HK-2 (cell line): Measurements from ENCODE around the gene C2orf76.
A peak's percentile ranks its signal among the peaks of the same experiment; 100 is the strongest.
"Not testable (repeated sequence)": the region's sequence is repeated elsewhere in the genome, so short reads cannot be mapped to it uniquely, and the experiment has no call there.

Experiments used
- DNase-seq: peaks from one replicate; pipeline ENCODE4 v3.0.0-alpha.2; 2018; ENCODE audit not compliant: unreplicated experiment

C2orf76 gene

DNA sequence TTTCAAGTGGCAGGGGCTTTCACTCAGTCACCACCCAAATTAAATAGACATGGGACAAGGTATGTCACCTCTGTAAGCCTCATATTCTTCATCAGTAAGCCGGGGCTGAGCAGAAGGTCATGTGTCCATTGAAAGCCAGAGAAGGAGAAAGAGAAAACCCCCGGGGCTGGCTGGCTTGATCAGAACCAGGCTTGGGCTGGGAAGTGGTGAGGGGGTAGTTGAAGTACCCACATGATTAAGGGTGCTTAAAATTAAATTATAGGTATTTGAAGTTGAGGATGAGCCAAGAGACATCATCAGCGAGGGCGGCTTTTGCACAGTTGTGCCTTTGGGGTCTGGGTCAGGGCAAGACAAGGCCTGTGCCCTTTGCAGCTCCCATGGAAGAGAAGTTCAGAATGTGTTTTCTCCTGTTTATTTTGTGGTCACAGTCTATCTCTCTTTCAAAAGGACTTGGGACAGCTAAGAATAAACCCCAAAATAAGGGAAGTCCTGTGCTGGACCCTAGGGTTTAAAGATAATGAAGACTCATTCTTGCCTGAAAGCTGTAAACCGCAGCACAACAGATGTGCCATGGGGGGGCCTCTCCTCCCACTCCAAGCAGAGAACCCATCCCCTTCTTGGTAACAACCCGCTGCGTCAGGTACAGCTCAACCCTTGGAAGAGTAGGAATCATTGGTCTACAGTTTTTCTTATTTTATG lies 10.8 kb upstream of the C2orf76 start:
- DNase-seq, result no peak

DNA sequence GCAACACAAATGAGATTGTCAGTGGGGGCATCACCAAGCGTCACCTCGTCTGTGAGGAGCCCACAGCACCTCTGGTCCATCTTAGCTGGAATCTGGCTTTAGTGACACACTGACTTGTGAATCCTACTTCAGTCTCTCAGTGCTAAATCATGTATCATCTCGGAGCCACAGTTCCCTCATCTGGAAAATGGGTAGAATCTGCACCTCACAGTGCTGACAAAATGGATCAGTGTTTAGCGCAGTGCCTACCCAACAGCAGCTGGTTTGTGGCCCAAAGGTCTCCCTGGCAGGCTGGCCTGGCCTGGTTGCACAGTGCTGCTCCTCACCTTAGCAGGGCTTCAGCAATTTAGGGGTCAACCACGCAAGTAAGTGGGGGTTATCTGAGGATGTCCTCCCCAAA lies 10.2 kb upstream of the C2orf76 start:
- DNase-seq, result no peak

DNA sequence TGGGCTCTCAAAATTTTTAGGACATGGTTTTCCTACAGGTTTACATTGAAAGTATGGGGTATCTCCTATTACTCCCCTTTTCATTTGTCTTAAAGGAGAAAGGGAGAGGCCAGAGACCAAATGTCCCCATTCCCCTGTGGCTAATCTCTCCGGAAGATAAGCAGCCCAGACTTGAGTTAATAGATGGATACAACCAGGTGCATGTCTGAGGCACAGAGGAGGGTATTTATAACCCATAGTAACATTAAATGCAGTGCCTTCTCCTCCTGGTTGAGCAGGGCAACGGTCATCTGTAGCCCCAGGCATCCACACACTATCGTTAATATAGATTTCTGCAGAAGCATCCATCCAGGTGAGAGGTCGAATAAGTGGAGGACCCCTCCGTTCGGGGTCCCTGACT lies 9.8 kb upstream of the C2orf76 start:
- DNase-seq, result not testable (repeated sequence)

DNA sequence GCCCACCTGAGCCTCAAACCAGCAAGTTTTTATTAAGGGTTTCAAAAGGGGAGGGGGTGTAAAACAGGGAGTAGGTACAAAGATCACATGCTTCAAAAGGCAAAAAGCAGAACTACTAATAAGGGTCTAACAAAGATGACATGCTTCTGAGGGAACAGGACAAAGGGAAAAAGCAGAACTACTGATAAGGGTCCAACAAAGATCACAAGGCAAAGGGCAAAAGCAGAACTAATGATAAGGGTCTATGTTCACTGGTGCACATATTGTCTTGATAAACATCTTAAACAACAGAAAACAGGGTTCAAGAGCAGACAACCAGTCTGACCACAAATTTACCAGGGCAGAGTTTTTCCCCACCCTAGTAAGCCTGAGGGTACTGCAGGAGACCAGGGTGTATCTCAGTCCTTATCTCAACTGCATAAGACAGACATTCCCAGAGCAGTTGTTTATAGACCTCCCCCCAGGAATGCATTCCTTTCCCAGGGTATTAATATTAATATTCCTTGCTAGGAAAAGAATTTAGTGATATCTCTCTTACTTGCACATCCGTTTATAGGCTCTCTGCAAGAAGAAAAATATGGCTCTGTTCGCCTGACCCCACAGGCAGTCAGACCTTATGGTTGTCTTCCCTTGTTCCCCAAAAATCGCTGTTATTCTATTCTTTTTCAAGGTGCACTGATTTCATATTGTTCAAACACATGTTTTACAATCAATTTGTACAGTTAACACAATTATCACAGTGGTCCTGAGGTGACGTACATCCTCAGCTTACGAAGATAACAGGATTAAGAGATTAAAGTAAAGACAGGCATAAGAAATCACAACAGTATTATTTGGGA lies 7.5 kb upstream of the C2orf76 start:
- DNase-seq, result not testable (repeated sequence)

DNA sequence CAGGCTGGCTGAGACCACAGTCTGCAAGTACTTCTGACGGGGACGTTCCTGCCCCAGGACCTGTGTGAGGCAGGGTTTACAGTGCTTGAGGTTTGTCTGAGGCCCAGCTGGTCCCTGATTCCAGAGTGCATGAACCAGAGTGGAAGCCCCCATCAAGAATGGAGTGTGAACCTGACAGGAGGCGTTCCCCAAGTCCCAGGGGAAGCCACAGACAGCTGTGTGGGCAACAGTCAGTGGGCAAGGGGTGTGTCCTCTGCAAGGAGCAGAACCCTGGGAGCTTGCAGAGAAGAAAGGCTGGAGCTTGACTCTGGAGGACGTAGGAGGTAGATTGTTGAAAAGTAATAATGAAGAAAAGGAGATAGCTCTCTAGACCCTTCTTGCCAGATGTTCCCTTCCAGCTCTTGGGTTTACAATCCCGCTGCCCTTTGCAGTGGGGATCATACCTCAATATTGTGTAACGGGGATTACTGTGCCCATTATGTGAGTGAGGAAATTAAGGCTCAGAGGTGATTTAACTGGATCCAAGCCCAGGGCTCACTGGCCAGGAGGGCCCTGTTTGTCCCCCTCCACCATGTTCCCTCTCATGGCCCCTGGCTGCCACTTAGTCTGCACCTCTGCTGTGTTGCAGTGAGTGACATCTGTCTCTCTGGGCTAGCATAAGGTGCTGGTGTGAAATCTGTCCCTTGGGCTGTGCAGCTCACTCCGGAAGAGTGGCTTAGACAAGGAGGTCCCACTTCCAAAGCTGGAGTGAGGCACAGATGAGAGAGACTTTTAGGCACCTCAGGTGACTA lies 6.3 kb upstream of the C2orf76 start:
- no peak for DNase-seq

DNA sequence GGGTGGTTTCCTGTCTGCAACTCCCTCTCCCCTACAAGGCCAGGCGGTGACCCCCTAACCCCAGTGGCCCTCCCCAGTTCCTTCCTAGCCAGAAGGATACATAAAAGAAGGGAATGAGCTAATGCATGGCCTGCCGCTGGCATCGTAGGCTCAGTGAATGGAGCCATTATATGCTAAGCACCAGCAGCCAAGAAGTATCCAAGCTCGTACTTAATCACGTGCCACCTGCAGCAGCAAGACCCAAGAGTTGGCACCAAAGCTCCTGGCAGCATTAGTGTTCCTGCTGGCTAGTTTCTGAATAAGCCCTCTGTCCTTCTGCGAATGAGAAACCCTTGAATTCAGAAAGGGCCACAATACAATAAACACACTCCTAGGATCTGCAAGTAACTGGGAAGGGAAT lies 4.5 kb upstream of the C2orf76 start:
- DNase-seq, result no peak

DNA sequence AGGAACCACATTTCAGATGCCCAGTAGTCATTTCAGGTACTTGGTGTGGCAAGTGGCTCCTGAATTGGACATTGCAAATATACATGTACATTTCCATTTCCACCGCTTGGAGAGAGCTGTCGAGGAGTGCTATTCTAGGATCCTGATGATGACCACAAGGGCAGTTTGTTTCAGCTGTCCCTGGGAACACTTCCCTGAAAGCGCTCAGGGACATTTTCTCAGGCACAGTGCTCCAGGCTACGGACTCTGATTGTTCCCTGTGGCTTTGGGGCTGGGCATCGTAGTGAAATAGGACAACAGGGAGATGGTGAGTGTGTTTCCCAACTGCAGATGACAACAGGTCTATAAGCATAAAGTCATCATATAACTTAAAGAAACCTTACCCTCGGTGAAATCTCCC lies 3.2 kb upstream of the C2orf76 start:
- no peak for DNase-seq

DNA sequence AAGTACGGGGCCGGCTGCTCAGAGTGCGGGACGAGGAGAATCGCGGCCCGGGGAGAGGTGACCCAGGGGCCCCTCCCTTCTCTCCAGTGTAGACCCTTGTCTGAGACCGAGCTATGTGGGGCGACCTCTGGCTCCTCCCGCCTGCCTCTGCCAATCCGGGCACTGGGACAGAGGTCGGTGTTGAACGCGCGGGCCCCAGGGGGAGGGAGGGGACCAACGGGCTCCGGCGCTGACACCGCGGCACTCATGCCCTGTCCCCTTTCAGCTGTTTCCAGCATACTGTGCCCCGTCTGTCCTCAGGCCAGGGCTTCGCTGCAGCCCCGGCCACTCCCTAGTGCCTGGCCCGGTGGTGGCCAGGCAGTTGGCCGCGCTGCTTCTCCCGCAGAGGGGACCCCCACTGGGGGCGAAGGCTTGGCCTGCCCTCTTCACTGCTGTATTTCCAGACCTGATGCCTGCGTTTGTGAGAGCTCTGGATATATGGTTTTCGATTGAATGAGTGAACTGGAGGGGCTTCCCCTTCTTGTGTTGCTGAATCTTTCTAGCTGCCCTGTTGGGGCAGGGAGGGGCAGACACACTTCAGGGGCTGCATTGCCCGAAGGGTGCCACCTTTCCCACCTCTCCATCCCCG lies 952 bp upstream of the C2orf76 start:
- DNase-seq, result peak; percentile 61

DNA sequence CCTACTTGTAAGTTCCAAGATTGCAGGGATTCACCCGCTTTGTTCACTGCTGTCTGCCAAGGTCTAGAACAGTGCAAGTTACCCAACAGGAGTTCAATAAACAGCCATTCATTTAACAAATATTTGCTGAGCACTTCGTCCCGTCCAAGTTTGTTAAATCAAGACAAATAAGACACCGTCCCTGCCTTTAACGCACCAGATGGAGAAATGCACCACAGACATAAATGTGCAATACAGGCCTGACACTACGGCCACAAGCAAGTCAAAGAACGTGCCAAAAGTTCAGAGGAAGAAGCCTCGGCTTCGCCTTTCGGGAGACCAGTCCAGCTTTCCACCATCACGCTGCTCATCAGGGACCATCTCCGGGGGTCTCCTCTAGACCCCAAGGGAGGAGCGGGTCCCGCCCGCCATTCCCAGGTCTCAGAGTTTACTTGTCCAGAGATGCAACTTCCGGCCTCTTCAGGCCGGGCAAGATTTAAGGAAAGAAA lies 429 bp downstream of the C2orf76 start:
- no peak for DNase-seq

DNA sequence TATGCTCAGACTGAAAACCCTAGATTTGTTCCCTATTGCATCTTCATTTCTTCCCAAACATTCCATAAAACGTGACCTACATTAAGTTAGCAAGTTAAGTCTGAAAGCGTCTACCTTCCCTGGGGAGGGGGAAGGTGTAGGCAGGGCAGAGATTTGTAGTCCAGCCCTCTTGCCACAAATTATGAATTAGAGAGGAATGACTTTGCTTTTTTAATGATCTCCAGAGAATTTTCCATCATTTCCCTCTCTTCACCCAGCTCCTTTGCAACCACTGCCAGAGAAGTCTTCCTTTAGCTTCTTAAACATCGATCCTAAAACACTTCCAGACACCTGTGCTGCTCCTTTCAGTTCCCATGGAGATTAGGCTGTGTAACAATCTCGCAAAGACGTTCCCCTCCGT lies 1.2 kb downstream of the C2orf76 start:
- no peak for DNase-seq

DNA sequence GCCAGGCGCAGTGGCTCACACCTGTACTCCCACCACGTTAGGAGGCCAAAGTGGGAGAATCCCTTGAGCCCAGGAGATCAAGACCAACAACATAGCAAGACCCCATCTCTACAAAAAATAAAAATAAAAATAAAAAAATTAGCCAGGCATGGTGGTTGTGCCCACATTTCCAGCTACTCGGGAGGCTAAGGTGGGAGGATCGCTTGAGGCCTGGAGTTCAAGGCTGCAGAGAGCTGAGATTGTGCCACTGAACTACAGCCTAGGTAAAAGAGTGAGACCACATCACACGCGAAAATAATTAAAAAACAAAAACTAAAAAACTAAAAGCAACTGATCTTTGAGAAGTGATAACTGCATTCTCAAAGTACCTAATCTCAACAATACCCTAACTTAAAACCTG lies 1.8 kb downstream of the C2orf76 start:
- no peak for DNase-seq

DNA sequence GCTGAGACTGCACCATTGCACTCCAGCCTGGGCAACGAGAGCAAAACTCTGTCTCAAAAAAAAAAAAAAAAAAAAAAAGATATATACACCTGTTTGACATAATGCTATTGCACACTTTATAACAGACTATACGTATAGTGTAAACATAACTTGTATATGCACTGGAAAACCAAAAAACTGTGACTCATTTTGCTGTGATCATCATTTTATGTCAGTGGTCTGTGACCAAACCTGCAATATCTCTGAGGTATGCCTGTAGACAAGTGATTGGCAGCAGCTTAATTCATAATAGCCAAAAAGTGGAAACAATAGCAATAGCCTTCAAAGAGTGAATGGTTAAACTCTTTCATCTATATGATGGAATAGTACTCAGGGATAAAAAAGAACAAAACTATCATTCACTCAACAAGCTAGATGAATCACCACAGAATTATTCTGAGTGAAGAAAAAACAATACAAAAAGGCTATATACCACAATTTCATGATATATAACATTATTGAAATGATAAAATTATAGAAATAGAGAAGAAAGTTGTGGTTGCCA lies 6.1 kb downstream of the C2orf76 start:
- no peak for DNase-seq

DNA sequence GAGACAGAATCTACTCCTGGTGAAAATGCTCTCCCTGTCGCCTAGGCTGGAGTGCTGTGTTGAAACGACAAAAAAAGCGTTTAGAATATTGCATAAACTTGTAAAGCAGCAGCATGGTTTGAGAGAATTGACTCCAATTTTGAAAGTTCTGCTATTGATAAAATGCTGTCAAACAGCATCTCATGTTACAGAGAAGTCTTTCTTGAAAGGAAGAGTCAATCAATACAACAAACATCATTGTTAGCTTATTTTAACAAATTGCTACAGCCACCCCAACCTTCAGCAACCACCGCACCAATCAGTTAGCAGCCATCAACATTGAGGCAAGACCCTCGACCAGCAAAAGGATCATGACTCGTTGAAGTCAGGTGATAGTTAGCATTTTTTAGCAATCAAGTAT lies 6.9 kb downstream of the C2orf76 start:
- DNase-seq, result no peak

DNA sequence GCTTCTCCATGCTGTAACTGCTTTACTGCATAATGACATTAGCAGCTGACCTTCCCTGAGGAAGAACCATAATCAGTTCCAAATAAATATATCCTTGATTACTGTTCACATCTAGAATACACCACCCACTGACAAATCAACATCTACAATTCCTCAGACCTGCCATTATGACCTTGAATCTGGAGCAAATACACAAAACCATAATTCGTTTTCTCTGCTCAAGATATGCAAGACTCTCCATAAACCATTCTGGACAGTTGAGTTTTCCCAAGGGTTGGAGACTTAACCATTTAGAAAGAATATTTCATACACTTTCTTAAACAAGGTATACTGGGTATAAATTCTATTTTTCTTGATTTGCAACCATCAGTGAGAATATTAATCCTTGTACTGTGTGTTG lies 11.8 kb downstream of the C2orf76 start:
- no peak for DNase-seq

DNA sequence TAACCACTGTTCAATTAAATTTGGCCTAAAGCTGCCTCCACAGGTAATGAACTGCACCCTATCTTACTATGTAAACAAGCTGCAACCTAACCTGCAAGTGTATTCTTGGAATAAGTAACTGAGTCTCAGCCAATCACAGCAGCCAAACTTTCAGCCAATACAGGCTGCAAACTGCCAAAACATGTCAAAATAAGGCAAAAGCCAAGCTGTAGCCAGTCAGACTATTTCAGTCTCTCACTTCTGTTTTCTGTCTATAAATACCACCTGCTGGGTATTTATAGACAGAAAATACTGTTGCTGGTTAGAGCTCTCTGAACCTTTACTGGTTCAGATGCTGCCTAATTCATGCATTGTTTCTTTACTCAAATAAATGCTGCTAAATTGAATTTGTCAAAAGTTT lies 14.3 kb downstream of the C2orf76 start:
- no peak for DNase-seq

DNA sequence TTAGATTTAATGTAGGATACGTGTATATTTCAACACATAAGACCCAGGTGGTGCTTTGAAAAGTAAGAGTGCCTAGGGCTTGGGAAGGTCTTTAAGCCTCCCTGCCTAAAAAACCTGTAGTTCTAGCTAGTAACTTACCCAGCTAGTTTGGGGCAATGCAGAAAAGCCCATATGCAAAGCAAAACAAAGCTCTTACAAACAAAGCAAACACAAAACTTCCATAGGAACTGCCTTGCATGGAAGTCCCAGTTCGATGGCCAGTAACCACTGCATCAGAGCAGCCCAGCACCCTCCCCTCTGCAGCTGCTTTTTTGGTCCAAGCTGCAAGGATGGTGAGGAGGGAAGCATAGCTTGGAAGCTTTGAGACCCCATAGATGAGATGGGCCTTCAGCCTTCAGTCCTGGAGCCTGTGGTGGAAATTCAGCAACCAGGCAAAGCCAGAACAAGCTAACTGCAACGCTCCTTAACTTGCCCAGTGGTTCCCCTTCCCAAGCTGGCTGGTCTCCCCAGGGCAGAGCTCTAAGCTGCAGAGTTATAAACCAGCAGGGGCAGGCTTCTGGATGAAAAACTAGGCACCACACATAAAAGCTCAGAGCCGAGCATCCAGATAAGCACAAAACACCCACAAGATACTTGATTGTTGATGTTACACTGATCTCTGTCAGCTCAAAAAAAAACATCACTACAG lies 16.2 kb downstream of the C2orf76 start:
- DNase-seq, result no peak

DNA sequence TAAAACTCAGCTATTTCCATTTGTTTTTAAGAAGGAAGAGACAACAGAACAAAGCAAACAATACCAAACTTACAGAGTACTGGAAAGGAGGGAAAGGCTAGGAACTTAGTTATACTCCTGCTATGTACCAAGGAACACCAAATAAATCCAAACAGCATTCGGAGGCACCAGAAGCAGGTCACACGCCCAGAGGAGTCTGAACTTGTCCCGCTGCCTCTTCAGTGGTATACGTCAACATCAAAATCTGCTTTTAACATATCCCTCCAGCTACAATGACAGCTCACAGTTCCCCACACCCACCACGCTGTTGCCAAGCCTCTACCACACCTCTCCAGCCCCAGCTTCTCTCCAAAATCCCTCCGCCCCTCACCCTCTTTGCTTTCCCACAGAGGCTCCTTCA lies 17.3 kb downstream of the C2orf76 start:
- DNase-seq, result no peak

DNA sequence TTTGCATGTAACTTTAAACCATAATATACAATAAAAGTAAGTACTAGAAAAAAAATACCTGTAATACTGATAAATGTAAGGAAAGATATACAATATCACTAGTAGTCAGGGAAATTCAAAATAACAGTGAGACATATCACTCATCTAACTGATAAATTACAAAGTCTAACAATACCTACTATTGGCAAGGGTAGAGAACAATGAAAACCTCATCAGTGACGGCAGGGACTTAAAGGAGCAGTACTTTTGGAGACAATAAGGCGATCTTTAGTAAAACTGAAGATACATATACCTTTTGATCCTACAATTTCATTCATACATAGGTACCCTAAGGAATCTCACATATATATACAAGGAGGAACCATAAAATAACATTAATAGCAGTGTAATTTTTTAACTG lies 24.9 kb downstream of the C2orf76 start:
- no peak for DNase-seq

DNA sequence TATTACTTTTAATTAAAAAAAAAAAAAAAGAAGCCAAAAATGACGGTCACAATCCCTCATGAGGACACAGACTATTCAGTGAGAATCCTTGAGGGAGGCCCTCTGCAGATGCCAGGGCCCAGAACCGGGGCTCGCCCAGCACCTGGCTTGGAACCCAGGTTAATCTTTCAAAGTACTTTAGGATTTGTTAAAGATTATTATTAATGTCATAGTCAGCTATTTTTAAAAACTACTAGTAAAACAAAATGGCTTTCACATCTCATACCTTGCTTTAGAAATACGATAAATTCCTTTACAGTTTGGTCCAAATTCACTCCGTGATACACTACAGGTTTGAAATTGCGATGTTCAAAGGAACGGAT lies 27.1 kb downstream of the C2orf76 start:
- DNase-seq, result no peak

DNA sequence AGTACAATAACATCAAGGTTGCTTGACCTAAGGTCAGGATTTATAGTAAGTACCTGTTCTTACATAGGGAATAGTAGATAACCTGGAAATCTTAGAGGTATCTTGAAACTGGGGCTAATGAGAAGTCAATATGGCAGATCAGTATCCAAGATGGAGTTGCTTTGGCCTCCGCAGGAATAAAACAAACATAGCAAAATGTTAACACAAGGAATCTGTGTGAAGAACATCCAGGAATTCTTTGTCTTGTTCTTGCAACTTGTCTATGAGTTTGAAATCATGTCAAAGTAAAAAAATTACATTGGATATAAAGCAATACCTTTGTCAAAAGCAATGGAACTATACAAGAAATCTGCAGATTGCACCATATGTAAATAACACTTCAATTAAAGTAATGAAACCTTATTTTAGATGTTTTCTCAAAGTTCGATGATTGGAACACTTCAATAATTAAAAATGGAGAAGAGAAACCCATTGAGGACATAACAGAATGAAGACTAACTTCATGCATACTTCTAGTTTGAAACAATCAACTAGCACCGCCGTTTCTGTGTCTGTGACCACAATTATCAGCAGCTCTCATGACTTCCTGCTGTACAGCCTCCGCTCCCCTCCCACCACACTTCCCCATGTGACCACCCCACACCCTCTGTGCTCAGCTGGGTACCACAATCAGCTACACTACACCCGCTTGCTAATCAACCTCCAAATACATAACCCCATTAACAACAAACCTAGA lies 27.6 kb downstream of the C2orf76 start:
- no peak for DNase-seq

DNA sequence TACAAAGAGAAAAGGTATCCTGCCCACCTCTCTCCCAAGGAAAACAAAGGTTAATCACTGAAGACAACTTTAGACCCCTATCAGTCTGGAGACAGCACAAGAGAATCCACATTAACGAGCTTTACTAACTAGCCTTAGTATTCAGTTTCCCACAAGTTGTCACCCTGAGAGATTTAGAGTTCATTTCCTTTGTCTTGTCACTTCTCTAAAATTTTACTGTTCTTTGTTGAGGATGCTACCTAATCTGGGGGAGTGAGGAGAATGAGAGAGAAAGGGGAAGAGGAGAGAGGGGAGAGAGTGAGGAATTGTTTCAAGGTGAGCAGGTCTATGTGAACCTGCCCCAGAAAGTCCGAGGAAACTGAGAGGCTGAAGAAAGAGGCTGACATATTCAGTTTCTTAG lies 28.4 kb downstream of the C2orf76 start:
- no peak for DNase-seq
